Measurements from ENCODE around the gene PSMD13. TPM values are rescaled to one million over a fixed set of nuclear protein-coding genes. Genes with fewer than 3 reads are reported as not detected.
"Not testable (repeated sequence)": the region's sequence is repeated elsewhere in the genome, so short reads cannot be mapped to it uniquely, and the experiment has no call there.

PSMD13 gene
- polyA plus RNA-seq, 12 donors: 87.0 to 117 (median 103) TPM; not detected in 1

DNA sequence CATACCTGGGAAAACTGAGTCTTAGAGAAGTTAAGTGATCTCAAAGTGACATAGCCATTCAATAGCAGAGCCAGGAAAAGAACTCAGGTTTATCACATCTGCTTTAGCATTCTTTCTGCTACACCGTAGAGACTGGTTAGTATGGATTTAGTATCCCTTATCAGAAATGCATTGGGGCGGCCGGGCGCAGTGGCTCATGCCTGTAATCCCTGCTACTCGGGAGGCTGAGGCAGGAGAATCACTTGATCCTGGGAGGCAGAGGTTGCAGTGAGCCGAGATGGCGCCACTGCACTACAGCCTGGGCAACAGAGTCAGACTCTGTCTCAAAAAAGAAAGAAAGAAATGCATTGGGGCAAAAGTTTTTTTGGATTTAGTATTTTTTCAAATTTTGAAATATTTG is 1.6 kb downstream of the PSMD13 start:
- not testable (repeated sequence) for DNase-seq

DNA sequence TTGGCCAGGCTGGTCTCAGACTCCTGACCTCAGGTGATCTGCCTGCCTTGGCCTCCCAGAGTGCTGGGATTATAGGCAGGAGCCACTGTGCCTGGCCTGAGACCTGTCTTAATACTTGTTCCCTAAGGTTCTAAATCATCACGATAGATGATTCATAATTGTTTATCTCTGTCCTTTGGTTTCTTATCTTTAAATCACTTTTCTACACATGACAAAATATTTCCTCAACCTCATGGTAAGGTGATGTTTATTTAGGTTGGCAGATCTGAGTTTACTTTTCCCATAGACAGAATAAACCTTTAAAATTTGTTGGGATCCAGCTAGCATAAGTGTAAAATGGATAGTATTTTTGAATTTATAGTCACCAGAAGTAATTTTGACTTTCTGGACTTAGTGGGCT is 3.5 kb downstream of the PSMD13 start:
- no peak for DNase-seq

DNA sequence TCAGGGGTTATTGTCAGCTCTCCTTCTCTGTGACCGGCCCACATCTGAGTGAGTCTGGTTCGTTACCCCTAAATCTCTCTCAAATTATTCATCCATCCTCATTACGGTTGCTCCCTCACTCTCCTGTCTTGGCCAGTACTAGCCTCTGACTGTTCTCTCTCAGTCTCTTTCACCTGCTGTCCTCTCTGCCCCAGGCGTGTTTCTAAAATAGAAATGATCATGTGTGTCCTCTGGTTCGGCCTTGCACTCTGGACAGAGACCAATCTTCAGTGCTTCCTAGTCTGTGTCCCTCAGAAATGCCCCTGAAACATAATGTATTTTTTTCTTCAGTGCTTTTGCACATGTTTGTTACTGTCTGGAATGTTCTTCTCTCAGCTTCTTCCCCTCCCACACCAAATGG is 4.9 kb downstream of the PSMD13 start:
- no peak for DNase-seq

DNA sequence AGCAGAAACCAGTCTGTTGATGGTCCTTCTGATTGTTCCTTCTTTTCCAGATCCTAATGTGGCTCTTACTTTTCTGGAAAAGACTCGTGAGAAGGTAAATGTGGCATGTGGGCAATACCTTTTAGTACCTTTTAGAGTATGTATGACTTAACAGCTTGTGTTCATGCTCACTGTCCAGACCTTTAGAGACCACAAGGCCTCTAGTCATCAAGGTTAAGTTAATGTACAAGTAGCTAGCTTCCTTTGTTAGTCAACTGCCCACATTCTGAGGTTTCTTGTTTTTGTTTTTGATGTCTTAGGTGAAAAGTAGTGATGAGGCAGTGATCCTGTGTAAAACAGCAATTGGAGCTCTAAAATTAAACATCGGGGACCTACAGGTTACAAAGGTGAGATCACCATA is 7.6 kb downstream of the PSMD13 start:
- no peak for DNase-seq

DNA sequence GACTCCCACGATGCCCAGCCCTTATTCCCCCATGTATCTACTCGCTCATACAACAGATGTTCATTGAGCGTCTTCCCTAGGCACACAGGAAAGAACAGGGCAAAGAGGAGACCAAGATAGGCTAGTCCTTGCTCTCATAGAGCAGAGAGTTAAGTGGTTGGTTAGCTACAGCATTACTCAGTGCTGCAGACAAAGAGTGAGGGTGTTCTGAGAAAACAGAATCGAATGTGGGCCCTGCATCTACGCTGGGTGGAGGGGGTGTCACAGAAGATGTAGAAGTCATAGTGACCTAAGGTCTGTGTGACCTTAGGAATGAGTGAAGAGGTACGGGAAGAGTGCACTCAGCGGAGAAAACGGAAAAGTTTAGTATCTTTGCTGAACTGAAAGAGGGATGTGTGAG is 12.3 kb downstream of the PSMD13 start:
- no peak for DNase-seq

DNA sequence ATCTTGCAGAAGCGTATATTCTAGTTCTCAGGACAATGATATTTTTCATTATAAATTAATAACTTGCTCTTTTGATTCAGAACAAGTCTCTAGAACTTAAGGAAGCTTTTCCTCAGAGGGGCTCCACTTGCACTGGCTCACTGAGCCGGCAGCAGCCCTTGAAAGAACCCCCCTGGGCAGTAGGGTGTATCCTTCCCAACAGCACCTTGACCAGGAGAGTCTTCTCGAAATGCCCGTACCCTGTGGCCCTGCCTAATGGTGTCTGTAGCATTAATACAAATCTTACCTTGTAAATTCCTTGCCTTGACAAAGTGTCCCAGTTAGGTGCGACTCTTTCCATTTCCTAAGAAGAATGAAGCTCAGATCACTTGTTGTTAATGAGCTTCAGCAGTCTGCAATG is 13.5 kb downstream of the PSMD13 start:
- DNase-seq: no peak

DNA sequence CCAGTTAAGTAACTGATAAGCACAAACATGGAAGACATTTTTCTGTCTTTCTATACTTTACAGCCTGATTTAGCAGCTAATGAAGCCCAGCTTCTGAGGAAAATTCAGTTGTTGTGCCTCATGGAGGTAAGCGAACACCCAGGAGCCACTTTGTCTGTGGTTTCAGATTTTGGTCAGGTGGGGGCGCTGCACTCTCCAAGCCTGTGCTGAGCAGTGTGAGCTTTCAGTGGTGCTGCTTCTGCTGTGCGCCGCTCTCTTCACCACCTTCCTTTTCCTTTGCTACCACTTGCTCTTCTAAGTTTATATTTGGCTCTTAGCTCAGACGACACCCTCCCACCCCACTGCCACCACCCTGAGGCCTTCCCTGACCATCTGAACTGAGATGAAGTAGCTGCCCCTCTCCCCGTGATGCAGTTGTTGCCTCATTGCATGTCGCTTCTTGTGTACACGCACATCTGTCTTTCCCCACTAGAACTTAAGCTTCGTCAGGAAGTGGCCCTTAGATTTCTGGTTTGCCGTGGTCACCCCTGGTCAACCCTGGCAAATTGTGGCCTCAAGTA is 14.0 kb downstream of the PSMD13 start:
- DNase-seq: peak; percentile 20

DNA sequence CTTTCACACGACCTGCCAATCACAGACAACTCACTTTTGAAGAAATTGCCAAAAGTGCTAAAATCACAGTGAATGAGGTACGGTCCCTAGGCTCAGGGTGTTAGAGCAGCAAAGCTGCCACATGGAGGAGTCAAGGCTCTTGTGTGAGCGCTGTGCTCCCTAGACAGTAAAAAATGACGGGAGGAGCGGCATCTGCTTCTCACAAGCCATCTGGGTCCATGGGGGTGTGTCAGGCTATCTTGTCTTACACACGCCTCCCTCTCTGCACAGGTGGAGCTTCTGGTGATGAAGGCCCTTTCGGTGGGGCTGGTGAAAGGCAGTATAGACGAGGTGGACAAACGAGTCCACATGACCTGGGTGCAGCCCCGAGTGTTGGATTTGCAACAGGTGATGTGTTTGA is 14.8 kb downstream of the PSMD13 start:
- DNase-seq: no peak

DNA sequence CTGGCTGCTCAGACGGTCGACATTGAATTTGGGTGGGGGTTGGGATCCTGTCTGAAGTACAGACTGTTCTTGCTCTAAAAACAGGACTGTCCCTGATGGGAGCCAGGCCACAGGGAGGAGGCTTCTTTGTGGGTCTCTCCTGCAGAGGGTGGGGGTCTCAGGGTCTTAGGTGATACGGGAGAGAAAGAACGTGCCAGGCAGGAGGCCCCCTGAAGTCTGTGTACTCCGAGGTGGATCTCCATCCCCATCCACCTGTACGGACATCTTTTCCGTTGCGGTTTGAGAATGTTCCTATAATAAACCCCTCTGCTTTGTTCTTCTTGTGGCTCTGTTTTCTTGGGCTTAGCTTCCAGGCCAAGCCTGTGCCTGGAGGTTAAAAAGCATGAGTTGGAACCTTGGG is 15.9 kb downstream of the PSMD13 start:
- no peak for DNase-seq

DNA sequence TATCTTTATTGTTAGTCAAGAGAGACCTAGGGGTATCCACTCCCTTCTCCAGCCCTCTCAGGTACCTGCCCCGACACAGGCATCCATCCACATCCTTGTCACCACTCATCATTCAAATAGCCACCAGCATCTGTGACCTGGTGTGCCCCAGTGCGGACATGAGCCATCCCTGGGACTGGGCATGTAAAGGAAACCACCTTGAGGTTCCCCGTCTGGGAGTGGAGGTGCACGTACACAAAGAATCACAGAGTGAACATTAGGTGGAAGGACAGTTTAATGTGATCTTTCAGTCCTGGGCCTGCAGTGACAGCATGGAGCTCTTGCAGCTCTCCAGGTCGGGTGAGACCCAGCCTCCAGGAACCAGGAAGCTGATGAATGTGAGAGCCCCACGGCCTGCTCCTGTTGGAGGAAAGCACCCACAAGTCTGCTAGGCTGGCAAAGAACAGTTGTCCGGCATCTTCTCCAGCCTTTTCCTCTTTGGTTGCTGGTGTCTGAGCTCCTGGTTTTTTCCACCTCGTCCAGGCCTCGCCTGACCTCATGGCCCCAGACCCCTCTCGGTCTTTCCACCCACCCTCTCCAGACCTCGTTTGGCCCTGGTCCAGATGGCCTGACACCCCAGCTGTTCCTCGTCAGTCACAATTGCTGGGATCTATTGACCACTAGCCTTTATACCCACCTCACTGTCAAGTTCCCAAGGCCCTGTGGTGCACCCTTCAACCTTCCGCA is 16.5 kb downstream of the PSMD13 start:
- no peak for DNase-seq

DNA sequence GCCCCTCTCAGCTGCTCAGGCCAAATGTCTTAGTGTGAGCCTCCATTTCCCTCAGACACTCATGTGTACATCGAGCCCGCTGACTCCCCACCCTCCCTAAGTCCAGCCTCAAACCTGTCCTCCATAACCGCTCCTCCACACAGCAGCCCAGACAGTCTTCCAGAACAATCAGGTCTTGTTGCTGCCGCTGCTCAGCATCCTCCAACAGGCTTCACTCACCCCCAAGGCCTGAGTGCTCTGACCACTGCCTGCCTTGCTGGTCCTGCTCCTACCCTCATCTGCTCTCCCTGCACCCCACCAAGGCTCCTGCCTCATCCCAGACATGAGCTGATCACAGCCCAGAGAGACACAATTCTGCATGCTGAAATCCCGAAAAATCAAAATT is 17.1 kb downstream of the PSMD13 start:
- no peak for DNase-seq

DNA sequence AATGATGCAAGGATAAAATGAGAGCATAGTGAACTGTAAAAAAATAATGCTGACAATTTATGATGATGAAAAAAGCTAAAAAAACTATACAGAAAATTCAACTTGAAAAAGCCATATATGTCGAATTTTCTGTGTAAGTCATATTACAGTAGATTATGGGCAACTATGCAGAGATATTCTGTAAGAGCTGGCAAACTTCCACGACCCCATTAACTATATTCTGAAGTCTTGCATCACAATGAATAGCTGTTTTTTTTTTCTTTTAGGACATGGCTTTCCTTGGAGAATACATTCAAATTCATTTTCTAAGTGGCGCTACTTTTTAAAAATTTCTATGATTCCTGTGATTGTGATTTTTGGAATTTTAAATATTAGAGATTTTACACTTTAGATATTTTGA is 18.4 kb downstream of the PSMD13 start:
- DNase-seq: no peak

DNA sequence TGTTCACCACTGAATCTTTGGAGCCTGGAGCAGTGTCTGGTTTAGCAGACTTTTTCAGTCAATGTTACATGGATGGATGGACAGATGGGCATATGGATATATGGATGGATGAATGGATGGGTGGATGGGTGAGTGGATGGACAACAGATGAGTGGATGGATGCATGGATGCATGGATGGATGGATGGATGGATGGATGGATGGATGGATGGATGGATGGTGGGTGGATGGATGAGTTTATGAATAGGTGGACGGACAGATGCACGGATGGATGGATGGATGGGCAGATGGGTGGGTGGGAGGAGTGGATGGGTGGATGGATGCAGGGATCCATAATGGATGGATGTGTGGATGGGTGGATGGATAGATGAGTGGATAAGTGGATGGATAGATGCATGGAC is 19.0 kb downstream of the PSMD13 start:
- no peak for DNase-seq

DNA sequence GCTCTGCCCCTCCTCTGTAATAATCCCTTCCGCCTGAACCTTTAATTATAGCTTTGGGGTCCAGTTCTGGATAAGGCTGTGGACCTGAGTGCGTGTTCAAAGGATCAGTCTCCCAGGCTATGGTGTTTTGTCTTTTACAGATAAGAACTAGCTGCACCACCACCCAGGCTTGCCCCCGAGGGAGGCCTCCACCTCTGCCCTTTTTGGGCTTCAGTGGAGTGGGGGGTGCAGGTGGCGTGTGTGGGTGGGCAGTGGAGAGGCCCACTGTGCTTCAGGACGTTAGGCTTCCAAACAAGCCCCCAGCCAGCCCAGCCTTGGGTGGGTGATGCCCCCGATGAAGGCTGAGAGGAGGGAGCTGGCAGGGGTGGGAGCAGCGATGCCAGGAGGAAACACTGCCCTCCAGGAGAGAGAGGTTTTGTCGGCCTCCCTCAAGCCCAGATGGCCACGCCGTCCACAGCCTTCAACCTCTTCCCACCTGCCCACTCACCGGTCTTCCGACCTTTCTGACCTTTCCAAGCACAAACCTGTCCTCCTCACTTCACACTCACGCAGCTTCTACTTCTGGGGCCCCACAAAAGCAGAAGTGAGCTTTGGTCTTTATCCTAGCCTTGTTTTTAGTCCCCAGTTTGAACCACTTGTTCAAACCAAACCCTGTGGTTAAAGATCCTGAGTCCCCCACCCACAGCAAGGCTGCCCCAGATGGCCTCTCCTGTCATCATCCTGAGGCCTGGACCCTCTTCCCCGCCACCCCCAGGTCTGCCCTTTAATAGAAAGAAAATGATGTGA is 20.4 kb downstream of the PSMD13 start:
- no peak for DNase-seq

DNA sequence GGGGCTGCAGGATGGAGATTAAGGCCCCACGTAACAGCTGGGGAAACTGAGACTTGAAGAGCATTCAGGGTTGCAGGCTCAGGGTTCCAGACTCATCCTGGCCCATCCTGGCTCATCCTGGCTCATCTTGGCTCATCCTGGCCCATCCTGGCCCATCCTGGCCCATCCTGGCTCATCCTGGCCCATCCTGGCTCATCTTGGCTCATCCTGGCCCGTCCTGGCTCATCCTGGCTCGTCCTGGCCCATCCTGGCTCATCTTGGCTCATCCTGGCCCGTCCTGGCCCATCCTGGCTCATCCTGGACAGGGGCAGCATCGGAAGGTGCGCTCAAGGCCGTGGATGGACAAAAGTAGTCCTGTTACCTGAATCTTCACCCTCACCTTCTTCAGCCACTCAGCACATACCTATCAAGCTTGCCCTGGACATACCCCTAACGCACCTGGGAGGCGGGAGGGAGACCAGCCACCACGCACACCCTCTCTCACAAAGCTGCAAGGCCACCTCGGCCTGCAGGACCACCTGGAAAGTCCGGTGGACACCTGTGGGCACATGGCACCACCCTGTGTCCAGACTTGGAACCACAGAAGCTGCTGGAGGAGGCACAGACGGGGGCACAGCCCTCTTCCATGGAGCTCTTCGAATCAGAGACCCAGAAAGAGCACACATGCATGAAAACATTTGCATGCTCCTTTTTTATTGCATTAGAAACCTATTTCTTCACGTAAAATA is 21.2 kb downstream of the PSMD13 start:
- DNase-seq: no peak

DNA sequence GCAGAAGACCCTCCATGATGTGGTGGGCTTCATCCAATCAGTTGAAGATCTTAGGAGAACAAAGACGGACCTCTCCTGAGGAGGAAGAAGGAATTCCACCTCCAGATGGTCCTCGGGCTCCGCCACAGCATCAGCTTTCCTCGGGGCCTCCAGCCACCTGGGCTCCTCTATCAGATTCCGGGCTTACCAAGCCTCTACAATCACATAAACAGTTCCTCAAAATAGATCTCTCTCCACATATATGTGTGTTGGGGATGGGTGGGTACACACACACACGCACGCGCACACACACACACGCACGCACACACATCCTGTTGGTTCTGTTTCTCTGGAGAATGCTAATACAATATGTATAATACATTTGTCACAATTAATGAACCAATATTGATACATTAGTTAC is 22.6 kb downstream of the PSMD13 start:
- no peak for DNase-seq

DNA sequence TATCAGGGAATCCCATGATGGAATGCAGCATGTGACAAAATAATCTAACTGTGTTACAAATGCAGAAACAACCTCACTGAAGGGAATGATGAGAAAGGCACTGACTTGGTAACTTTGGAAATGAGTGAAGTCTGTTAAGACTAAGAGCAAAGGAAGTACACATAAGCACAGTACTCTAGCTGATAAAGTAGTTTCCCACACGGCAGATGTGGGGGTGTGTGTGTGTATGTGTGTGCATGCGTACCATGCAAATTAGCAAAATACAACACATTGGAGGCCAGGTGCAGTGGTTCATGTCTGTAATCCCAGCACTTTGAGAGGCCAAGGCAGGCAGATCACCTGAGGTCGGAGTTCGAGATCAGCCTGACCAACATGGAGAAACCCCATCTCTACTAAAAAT is 24.8 kb downstream of the PSMD13 start:
- DNase-seq: no peak

DNA sequence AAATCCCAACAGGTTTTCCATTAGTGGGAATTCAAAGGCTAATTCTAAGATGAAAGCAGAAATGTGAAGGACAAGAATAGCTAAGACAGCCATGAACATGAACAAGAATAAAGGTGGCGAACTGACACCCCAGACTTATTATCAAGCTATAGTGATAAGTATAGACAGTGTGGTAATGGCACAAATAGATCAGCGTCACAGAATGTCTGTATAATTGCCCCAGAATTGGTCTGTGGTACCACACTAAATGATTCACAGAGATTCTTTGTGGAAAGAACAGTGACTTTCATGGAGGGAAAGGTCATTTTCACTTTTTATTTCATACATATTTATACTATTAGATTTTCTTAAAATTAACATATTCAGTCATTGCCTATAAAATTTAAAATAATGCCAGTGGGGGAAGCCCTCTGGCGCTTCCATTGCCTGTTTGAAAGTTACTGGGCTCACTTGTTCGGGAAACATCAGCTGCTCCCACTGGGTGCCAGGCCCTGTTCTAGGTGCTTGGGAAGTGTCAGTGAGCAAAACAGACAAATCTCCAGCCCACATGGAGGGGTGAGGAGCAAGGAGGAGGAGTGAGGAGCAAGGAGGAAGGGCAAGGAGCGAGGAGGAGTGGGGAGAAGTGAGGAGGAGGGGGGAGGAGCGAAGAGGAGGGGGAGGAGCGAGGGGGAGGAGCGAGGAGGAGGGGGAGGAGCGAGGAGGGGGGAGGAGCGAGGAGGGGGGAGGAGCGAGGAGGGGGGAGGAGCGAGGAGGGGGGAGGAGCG is 30.1 kb downstream of the PSMD13 start:
- no peak for DNase-seq

DNA sequence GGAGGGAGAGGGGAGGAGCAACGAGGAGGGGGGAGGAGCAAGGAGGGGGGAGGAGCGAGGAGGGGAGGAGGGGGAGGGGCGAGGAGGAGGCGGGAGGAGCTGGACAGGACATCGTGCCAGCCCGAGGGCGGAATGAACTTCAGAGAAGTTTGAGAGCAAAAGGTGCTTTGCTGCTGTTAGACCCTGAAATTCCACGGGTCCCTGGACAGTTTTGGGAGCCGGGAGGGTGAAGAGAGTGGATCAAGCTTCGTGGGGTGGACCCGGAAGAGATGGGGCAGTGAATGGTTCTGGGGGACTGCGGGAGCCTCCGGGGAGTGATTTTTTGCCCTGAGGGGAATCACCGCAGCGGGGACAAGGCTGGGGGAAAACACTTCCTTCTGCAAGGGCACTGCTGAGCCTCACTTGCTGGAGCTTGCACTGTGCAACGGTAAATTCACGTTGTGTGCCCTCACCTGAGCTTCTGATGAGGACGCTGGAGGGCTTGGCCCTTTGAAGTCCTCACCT is 30.8 kb downstream of the PSMD13 start:
- DNase-seq: no peak

DNA sequence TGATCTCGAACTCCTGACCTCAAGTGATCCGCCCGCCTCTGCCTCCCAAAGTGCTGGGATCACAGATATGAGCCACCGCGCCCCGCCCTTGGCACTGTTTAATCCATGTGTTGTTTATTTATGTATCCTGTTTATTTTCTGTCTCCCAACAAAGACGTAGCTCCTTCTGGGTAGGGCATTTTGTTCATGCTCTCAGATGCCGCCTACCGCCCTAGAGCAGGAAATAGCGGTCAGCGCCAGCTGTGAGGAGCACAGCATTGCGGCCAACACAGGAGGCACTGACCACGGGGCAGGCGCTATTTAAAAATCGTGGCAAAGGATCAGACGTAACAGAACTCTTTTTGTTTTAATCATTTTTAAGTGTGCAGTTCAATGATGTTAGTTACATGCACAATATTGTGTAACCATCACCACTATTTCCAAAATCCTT is 32.0 kb downstream of the PSMD13 start:
- DNase-seq: not testable (repeated sequence)

DNA sequence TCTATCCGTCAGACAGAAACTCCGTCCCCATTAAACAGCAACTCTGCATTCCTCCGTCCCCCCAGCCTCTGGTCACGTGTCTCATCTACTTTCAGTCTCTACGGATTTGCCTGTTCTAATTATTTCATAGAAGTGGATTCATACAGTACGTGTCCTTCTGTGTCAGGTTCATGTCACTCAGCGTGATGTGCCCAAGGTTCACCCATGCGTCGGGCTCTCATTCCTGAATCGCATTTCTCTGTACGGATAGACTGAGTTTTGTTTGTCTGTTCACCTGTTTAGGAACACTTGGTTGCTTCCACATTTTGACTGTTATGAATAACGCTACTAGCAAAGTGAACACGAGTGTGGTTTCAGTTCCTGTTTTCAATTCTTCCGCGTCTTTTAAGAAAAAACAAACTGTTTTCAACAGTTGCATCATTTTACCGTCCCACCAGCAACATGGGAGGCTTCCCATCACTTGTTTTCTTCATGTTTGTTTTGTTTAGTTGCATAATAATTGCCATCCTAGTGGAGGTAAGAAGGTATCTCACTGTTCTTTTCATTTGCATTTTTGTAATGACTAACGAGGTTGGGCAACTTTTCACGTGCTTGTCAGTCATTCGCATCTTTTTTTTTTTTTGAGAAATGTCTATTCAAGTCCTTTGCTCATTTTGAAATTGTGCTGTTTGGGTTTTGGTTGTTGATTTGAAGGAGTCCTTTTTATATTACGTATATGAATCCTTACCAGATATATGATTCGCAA is 32.5 kb downstream of the PSMD13 start:
- no peak for DNase-seq

All from muscle of arm (tissue), 12 donors.